Osteoblast (primary cell): ENCODE data around the gene RNF186. TPM values are rescaled to one million over a fixed set of nuclear protein-coding genes. Genes with fewer than 3 reads are reported as not detected.

Source experiments
- DNase-seq: peaks from one replicate; pipeline ENCODE4 v3.0.0; 2011; ENCODE audit warnings: low spot score, mixed read lengths; ENCODE audit not compliant: insufficient read length; ENCODE audit errors: missing footprints
- H2AFZ ChIP-seq: 2 replicates; pipeline ENCODE4 v1.6.0; 2011; ENCODE audit warnings: mild to moderate bottlenecking, low read length
- H3K27ac ChIP-seq: 2 replicates; pipeline ENCODE4 v1.5.1; 2011; ENCODE audit warnings: mild to moderate bottlenecking, low read depth, low read length, moderate library complexity
- H3K27me3 ChIP-seq: 2 replicates; pipeline ENCODE4 v1.6.0; 2012; ENCODE audit warnings: mild to moderate bottlenecking, control low read depth, inconsistent platforms, low read length, moderate library complexity; ENCODE audit not compliant: insufficient read depth
- H3K36me3 ChIP-seq: 2 replicates; pipeline ENCODE4 v1.5.1; 2011; ENCODE audit warnings: mild to moderate bottlenecking, low read length, control low read depth, moderate library complexity; ENCODE audit not compliant: insufficient read depth
- H3K4me1 ChIP-seq: 2 replicates; pipeline ENCODE4 v1.5.1; 2011; ENCODE audit warnings: mild to moderate bottlenecking, low read length, control low read depth, moderate library complexity; ENCODE audit not compliant: insufficient read depth
- H3K4me2 ChIP-seq: 2 replicates; pipeline ENCODE4 v1.6.0; 2011; ENCODE audit warnings: mild to moderate bottlenecking, low read length; ENCODE audit not compliant: insufficient read depth
- H3K4me3 ChIP-seq: fragments of 200-600 bp; sonication (generic); 3 replicates; pipeline ENCODE4 v1.5.1; 2012; ENCODE audit warnings: mild to moderate bottlenecking, low read length, inconsistent platforms; ENCODE audit not compliant: insufficient read depth
- H3K79me2 ChIP-seq: 2 replicates; pipeline ENCODE4 v1.6.0; 2012; ENCODE audit warnings: mild to moderate bottlenecking, low read length, control low read depth, inconsistent platforms; ENCODE audit not compliant: insufficient read depth
- H3K9me3 ChIP-seq: 2 replicates; pipeline ENCODE4 v1.5.1; 2011; ENCODE audit warnings: low read depth, low read length, control low read depth
- H4K20me1 ChIP-seq: 2 replicates; pipeline ENCODE4 v1.6.0; 2012; ENCODE audit warnings: mild to moderate bottlenecking, low read length, control low read depth; ENCODE audit not compliant: insufficient read depth
- CTCF ChIP-seq: IDR thresholded peaks from 2 replicates; pipeline ENCODE4 v1.5.1; 2011; ENCODE audit warnings: mild to moderate bottlenecking, low read depth, low read length, moderate library complexity; ENCODE audit errors: extremely low read depth
- total RNA-seq: library from RNA; depleted of rRNA; stranded (reverse); fragments of >200 nt; gene quantifications from 2 replicates; pipeline ENCODE4 v1.2.3, GENCODE V29; 2012

Gene RNF186
- total RNA-seq, 1 donor, result not detected

DNA sequence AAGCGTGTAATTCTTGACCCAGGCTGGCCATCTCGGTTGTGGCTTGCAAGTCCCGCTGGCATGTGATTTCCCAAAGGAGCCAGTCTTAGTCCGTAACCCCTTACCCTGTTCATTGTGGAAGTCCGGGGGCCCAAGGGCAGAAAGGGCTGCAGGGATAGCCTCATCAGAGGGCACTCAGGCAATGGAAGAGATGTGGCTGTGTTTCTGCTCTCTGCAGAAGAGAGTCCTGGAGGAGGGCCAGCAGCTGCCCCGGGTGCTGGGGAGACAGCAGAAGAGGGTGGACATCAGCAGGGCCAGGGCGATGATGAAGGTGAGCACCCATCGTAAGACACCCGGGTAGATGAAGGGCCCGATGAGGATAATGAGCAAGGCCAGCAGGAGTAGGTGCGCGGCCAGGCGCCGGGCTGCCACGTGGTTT lies 830 bp downstream of the RNF186 start:
- no peaks in the 10 kb centered on the region for H3K4me1 ChIP-seq
- no peak overlapping the region for H3K27ac ChIP-seq
- no peak overlapping the region for H2AFZ ChIP-seq
- H3K4me3 ChIP-seq, result no peak overlapping the region
- TF ChIP-seq CTCF, result no peak
- no peaks in the 10 kb centered on the region for H3K79me2 ChIP-seq
- no peak for DNase-seq
- H4K20me1 ChIP-seq, result no peaks in the 10 kb centered on the region
- no peaks in the 10 kb centered on the region for H3K36me3 ChIP-seq
- peaks cover 7% of the 10 kb centered on the region for H3K27me3 ChIP-seq
- H3K4me2 ChIP-seq, result no peak overlapping the region
- H3K9me3 ChIP-seq, result no peaks in the 10 kb centered on the region

GRCh38 chr1:19813643-19813960 lies 1.5 kb downstream of the RNF186 start:
- no peak overlapping the region for H3K27ac ChIP-seq

GRCh38 chr1:19812875-19813642 lies 2.0 kb downstream of the RNF186 start:
- no peaks in the 10 kb centered on the region for H3K36me3 ChIP-seq
- H3K4me2 ChIP-seq, result no peak overlapping the region
- H3K4me1 ChIP-seq, result no peaks in the 10 kb centered on the region
- no peak overlapping the region for H2AFZ ChIP-seq
- H3K27me3 ChIP-seq, result peaks cover 7% of the 10 kb centered on the region
- no peak for TF ChIP-seq CTCF
- DNase-seq, result no peak
- no peak overlapping the region for H3K27ac ChIP-seq
- no peak overlapping the region for H3K4me3 ChIP-seq
- H4K20me1 ChIP-seq, result no peaks in the 10 kb centered on the region
- no peaks in the 10 kb centered on the region for H3K79me2 ChIP-seq
- H3K9me3 ChIP-seq, result no peaks in the 10 kb centered on the region

More at GRCh38 chr1:19813643-19813960, 1.5 kb downstream of the RNF186 start:
- Histone ChIP-seq H3K4me3 (no peak overlapping the region), H3K36me3 (no peaks in the 10 kb centered on the region), H3K79me2 (no peaks in the 10 kb centered on the region), H3K4me2 (no peak overlapping the region), H2AFZ (no peak overlapping the region), H3K4me1 (no peaks in the 10 kb centered on the region), H4K20me1 (no peaks in the 10 kb centered on the region), H3K27me3 (peaks cover 7% of the 10 kb centered on the region), H3K9me3 (no peaks in the 10 kb centered on the region)
- no peak for TF ChIP-seq CTCF
- DNase-seq, result no peak

- no peaks in the 10 kb centered on the region for H3K4me1 ChIP-seq
- peak; percentile 90 for DNase-seq
- no peaks in the 10 kb centered on the region for H3K9me3 ChIP-seq
- no peak overlapping the region for H3K4me2 ChIP-seq
- no peaks in the 10 kb centered on the region for H3K27me3 ChIP-seq
- H3K27ac ChIP-seq, result no peak overlapping the region
- H3K79me2 ChIP-seq, result no peaks in the 10 kb centered on the region
- H3K36me3 ChIP-seq, result no peaks in the 10 kb centered on the region
- no peak overlapping the region for H3K4me3 ChIP-seq
- H2AFZ ChIP-seq, result no peak overlapping the region
- TF ChIP-seq CTCF, result peak; percentile 69
- no peaks in the 10 kb centered on the region for H4K20me1 ChIP-seq
Measured at GRCh38 chr1:19811206-19811851, 3.8 kb downstream of the RNF186 start.
